IMR-90 (cell line): ENCODE results near the gene HSF2.

Experiments used
- CEBPB ChIP-seq: IDR thresholded peaks from 2 replicates; pipeline ENCODE4 v1.6.1; 2012; ENCODE audit warnings: low read depth, low read length, improper control_type of control experiment
- CTCF ChIP-seq: conservative IDR thresholded peaks from 2 replicates; pipeline ENCODE4 v1.5.1; 2012; ENCODE audit warnings: mild to moderate bottlenecking, low read depth, low read length, improper control_type of control experiment
- FOS ChIP-seq: fragments of 150-350 bp; IDR thresholded peaks from 2 replicates; pipeline ENCODE4 v1.6.1; 2016; ENCODE audit warnings: low read depth, low read length
- POLR2A ChIP-seq: IDR thresholded peaks from 2 replicates; pipeline ENCODE4 v1.6.1; 2012; ENCODE audit warnings: mild to moderate bottlenecking, low read depth, low read length
- RFX5 ChIP-seq: IDR thresholded peaks from 2 replicates; pipeline ENCODE4 v1.8.0; 2012; ENCODE audit warnings: low read depth, mild to moderate bottlenecking, low read length, moderate library complexity
- SMC3 ChIP-seq: fragments of 150-350 bp; IDR thresholded peaks from 2 replicates; pipeline ENCODE4 v1.6.1; 2016; ENCODE audit warnings: low read depth, mild to moderate bottlenecking, antibody characterized with exemption, low read length, moderate library complexity
- USF2 ChIP-seq: fragments of 150-350 bp; IDR thresholded peaks from 2 replicates; pipeline ENCODE4 v1.6.1; 2017; ENCODE audit warnings: mild to moderate bottlenecking, antibody characterized with exemption, low read length, low read depth

GRCh38 chr6:122385857-122386612 is 13.4 kb upstream of the HSF2 start:
- TF ChIP-seq CTCF: no peak
- no peak for TF ChIP-seq USF2
- no peak for TF ChIP-seq POLR2A
- no peak for TF ChIP-seq FOS
- TF ChIP-seq SMC3: no peak
- no peak for TF ChIP-seq CEBPB
- TF ChIP-seq RFX5: no peak
